Stimulated activated CD8-positive, alpha-beta memory T cell treated with anti-CD3 and anti-CD28 coated beads, Interleukin-7, amount 100 ng/mL, for 48 hours (primary cell): Measurements from ENCODE around the gene SDCBP2.

Experiments
- DNase-seq, 2 donors: peaks; one replicate each; pipeline ENCODE4 v3.0.0-alpha.2; 2020; ENCODE audit warnings: low read depth in 1 of 2; ENCODE audit errors: extremely low read depth in 1 of 2

Gene SDCBP2

GRCh38 chr20:1331801-1332453, 3.0 kb upstream of the SDCBP2 start:
- DNase-seq, result no peak

GRCh38 chr20:1331101-1331500, 2.2 kb upstream of the SDCBP2 start:
- DNase-seq, result no peak

DNA sequence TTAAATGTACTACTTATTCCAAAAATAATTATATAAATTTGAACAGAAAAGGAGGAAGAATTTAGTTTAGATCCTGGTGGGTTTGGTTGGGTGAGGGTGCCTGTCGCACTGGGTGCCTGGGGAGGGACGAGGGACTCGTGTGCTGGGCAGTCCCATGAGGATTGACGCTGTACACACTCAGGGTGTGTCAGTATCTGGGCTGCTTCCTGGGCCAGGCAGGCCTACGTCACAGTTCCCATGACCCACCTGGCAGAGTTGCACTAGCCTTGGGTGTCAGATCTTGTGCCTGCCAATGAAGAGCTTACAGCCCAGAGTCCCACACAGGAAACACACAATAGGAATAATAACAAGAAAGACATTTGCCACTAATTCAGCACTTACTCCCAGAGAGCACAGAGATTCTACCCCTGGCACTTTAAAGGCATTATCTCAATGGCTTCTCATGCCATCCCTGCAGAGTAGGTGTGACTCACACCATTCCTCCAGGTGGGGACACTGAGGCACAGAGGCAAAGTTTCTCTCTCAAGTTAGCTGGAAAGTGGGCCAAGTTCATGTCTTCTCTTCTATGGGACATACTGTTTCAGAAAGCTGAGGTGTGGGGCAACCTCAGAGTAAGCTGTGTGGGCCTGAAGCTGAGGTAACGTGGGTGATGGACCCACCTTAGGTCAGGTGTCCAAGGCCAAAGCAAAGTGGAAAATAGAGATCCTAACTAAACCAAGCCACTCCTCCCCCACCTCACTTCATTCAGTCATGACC, 1.3 kb upstream of the SDCBP2 start:
- no peak for DNase-seq

DNA sequence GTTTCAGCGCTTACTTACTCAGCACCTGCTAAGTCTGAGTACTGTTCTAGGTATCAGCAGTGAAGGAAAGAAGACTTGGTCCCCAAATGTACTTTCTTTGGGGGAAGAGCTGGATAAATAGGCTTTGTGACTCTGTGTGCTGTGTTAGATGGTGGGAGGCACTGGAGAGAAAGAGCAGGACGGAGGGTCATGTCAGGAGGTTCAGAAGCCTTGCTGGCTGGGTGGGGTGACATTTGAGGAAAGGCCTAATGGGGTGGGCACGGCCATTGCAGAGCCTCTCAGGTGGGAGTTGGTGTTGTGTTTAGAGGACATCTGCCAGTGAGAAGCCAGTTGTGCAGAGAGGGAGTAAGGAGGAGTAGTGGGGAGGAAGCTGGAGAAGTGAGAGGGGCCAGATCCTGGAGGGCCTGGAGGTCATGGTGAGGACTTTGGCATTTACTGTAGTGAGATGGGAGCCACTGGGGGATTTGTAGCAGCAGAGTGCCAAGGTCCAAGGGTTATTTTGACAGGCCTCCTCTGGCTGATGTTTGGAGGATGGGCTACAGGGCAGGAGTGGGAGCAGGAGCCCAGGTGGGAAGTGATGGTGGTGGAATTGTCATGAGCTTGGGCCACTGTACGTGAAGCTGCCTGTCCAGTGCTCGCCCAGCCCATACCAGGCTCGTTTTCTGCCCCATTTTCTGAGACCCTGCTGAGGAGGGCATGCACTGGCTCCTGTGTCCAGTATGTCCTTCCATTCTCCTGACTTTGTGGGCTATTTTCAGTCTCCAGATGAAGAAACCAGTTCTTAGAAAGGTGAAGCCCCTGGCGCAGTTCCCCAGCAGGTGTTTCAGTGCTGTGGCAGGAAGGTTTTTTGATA, 886 bp downstream of the SDCBP2 start:
- no peak for DNase-seq

GRCh38 chr20:1327241-1327653, 1.7 kb downstream of the SDCBP2 start:
- no peak for DNase-seq

DNA sequence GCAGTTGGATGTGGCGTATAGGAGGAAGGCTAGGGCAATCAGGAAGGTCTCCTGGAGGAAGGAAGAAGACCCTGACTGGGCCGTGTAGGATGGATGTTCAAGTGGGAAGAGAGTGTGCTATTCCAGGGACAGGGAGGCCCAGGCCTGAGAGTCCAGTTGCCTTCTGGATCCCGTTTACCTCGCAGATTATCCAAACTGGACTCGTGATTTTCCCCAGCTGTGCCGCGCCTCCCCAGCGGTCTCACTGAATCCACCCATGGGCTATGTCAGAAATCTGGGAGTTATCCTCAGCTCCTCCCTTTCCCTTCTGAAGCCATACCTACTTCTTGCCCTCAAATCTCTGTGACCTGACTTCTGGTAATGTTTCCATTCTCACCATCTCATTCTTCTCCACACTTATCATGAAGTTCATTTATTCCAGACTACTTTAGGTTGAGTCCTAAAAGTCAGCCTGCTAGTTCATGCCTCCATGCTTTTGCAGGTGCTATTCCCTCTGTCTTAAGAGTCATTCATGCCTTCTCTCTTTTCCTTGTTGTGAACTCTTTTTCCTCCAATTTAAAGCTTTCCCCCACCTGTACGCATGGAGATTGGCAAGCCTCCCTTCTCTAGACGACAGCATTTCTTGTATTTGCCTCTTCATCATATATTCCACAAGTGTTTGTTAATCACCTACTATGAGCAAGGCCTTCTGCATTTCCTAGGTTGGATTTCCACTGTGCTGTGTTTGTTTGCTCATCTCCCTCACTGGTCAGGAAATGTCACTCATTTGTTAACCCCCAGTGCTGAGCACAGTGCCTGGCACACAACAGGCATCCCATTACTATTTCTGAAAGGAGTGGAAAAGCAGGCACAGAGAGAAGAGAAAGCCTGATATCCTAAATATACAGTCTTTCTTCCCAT, 2.7 kb downstream of the SDCBP2 start:
- DNase-seq, result no peak

- peak; percentile 97 to 98 for DNase-seq
Observed at GRCh38 chr20:1325173-1326030, 3.5 kb downstream of the SDCBP2 start.

- DNase-seq, result no peak
Observed at GRCh38 chr20:1324598-1325172, 4.3 kb downstream of the SDCBP2 start.

DNA sequence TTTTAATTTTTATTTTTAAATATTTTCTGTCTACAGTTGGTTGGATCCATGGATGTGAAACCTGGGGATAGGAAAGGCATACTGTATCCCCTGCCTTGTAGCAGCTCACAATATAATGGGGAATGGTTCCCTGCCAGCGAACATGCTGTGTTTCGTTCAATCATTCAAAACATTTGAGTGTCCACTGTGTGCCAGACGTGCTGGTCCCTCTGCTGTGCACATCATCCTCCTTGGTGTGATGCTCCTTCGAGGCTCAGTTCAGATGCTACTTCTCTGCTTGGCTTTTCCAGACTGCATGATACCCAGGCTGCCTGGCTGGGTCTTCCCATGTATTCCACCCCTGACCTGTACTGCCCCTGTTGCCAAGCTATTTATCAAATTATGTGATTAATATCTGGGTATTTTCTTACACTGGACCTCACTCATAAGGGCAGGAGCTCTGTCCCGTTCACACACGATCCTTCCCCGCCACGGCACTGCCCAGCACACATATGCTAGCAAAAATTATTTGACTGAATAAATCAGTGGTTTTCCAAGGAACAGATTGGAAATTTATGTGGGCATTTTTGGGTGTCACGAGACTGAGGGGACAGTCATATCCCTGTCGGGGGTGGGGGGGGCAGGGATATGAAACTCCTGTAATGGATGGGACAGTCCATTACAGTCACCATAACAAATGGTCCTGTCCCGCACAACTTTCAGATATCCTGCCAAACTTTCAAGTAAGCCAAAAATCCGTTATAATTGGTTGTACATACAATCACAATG, 4.9 kb downstream of the SDCBP2 start:
- no peak for DNase-seq

- DNase-seq, result no peak
Observed at GRCh38 chr20:1323256-1323655, 5.7 kb downstream of the SDCBP2 start.

DNA sequence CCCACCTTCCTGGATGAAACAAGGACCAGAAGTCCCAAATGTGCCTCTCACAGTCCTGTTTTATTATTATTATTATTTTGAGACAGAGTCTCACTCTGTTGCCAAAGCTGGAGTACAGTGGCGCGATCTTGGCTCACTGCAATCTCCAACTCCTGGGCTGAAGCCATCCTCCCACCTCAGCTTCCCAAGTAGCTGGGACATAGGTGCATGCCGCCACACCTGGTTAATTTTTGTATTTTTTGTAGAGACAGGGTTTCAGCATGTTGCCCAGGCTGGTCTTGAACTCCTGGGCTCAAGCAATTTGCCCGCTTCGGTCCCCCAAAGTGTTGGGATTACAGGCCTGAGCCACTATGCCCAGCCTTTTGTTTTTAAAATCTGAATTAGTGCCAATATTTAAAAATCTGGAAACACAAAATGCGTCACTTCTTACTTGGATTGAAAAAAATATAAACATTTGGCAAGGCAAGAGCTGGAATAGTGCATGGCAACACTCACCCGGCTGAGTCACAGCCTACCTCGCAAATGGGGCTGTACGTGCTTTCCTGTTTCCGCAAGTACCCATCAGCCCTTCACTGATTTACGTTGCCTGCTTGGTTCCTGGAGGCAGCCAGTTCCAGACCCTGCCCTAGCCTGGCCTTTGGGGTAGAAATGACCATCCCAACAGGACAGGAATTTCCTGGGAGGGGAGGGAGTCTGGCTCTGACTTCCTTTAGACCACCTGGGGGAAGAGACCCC, 6.3 kb downstream of the SDCBP2 start:
- DNase-seq, result no peak

- DNase-seq, result no peak
Observed at GRCh38 chr20:1321654-1321939, 7.3 kb downstream of the SDCBP2 start.

- no peak for DNase-seq
Observed at GRCh38 chr20:1320902-1321653, 7.9 kb downstream of the SDCBP2 start.

- no peak for DNase-seq
Observed at GRCh38 chr20:1320016-1320415, 8.9 kb downstream of the SDCBP2 start.

DNA sequence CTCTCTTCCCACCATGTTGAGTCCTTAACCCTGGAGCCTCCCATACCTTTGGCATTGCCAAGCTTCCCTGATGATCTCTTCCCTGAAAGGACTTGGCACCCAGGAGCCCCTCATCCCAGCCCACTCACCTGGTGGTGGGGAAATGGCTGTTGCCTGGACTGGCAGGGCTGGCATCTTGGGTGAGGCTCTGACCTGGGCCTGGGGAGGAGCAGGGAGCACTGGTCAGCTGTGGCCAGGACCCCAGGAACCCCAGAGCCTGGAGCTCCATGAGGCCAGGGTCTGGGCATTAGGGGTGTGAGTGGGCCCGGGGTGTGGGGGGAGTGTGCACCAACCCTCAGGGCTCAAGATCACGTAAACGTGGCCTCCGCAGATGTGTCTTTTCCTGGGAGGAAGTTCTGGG, 9.5 kb downstream of the SDCBP2 start:
- DNase-seq, result no peak

DNA sequence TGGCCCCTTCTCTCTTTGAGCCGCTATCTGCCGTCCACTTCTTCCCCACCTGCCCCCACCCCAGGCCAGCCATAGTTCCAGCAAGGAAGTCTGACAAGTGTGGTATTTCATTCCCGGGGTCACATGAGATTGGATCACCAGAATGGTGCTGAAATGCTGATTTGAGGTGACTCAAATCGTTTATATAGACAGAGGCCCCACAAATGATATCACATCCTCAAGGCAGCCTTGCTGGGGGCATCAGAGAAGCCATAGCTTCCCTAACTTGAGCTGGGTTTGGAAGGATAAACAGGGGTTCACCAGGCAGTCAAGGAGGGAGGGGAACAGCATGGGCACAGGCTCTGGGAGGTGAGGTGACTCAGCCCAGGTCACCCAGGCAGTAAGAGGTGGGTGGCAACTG, 9.9 kb downstream of the SDCBP2 start:
- no peak for DNase-seq

- DNase-seq, result no peak
Observed at GRCh38 chr20:1317545-1318255, 11.2 kb downstream of the SDCBP2 start.
